ENCODE results near the gene ERBB4.

The ERBB4 gene

DNA sequence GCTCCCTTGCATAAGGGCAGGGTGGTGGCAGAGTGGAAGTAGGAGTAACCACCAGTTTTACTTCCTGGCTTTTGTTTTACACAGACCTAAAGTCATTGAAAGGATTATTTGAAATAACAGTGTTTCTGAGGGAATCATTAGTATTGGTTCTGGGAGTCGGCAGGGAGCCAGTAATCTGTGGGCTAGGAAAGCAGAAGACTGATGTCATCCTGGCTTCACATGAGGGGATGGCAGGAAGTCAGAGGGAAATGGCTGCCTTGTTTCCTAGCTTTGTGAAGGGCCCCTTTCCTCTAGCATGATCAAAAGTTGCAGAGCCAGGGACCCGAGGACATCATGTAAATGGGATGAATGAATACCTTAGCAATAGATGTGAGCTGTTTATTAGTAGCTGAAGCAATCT is 1189.6 kb downstream of the ERBB4 start:
- TF ChIP-seq, protein P1, sequence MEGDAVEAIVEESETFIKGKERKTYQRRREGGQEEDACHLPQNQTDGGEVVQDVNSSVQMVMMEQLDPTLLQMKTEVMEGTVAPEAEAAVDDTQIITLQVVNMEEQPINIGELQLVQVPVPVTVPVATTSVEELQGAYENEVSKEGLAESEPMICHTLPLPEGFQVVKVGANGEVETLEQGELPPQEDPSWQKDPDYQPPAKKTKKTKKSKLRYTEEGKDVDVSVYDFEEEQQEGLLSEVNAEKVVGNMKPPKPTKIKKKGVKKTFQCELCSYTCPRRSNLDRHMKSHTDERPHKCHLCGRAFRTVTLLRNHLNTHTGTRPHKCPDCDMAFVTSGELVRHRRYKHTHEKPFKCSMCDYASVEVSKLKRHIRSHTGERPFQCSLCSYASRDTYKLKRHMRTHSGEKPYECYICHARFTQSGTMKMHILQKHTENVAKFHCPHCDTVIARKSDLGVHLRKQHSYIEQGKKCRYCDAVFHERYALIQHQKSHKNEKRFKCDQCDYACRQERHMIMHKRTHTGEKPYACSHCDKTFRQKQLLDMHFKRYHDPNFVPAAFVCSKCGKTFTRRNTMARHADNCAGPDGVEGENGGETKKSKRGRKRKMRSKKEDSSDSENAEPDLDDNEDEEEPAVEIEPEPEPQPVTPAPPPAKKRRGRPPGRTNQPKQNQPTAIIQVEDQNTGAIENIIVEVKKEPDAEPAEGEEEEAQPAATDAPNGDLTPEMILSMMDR (conservative IDR thresholded peaks at IDR 0.05; ENCODE audit: low read length) = no peak
- no peak overlapping the region for H3K4me3 ChIP-seq (ENCODE audit: low read length)
- no peak for DNase-seq (ENCODE audit: low read depth)

DNA sequence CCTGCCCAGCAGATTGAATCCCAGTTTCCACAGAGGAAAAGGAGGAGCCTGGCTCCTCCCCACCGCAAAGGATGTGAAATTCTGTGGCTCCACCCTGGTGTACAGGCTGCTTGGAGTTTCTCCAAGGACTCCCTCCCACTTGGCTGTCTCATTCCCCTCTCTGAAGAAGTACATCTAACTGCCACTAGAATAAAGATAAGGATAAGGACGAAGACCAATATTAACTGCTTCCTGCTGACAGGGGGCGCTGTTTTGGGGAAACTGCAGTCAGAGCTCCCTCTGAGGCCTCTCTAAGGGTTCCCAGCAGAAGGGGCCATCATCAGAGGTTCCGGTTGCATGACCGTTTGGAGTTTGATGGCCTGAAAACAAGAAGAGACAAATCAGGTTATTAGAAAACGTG is 1191.3 kb downstream of the ERBB4 start:
- TF ChIP-seq, protein P1 (conservative IDR thresholded peaks at IDR 0.05; ENCODE audit: low read length) = no peak
- DNase-seq (ENCODE audit: low read depth) = no peak
- H3K4me3 ChIP-seq (ENCODE audit: low read length) = no peak overlapping the region

DNA sequence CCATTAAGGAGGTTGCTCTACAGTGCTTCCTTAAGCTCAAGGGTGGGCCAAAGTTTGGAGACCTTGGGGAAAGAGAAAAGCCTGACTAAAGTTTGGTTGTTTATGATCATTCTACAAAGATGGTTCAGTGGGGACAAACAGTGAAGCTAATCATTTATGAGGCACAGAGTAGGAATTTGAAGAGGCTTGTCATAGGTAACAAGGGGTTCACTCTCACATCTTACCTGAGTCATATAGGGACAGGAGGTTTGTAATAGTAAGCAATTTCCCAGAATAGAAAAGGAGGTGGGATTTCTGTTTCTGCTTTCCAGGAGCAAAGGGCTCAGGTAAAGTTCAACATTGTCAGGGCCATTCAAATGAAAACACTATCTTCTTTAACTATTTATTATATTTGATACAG is 1194.3 kb downstream of the ERBB4 start:
- H3K4me3 ChIP-seq (ENCODE audit: low read length) = no peak overlapping the region
- no peak for DNase-seq (ENCODE audit: low read depth)
- TF ChIP-seq, protein P1 (conservative IDR thresholded peaks at IDR 0.05; ENCODE audit: low read length) = no peak

GRCh38 chr2:211333377-211333776 is 1205.2 kb downstream of the ERBB4 start:
- TF ChIP-seq, protein P1 (conservative IDR thresholded peaks at IDR 0.05; ENCODE audit: low read length) = no peak
- no peak overlapping the region for H3K4me3 ChIP-seq (ENCODE audit: low read length)
- DNase-seq (ENCODE audit: low read depth) = no peak

DNA sequence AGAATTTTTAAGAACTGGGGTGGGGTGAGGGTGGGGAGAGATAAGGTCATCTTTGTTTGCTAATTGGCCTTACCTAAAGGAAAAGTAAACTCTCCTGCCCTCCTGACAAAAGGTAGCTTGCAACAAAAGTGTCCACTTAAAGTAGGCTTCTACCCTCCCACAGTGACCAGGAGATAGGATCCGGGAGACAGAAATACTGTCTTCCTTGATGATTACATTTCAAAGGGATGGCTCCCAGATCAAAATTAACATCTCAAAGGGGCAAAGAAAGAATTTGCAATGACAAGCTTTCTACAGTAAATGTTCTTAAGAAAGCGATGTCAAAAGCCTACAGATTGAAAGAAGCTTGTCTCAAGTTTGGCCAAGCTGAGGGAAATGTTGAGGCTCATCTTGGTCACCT is 1206.9 kb downstream of the ERBB4 start:
- TF ChIP-seq, protein P1 (conservative IDR thresholded peaks at IDR 0.05; ENCODE audit: low read length) = no peak
- H3K4me3 ChIP-seq (ENCODE audit: low read length) = no peak overlapping the region

GRCh38 chr2:211329882-211330281 is 1208.7 kb downstream of the ERBB4 start:
- DNase-seq (ENCODE audit: low read depth) = no peak
- no peak overlapping the region for H3K4me3 ChIP-seq (ENCODE audit: low read length)
- TF ChIP-seq, protein P1 (conservative IDR thresholded peaks at IDR 0.05; ENCODE audit: low read length) = no peak

More for the DNA sequence above, 1206.9 kb downstream of the ERBB4 start:
- no peak for DNase-seq (ENCODE audit: low read depth)

GRCh38 chr2:211329421-211329820 is 1209.2 kb downstream of the ERBB4 start:
- H3K4me3 ChIP-seq (ENCODE audit: low read length) = no peak overlapping the region
- DNase-seq (ENCODE audit: low read depth) = no peak

More at GRCh38 chr2:211329421-211329820, 1209.2 kb downstream of the ERBB4 start:
- TF ChIP-seq, protein P1 (conservative IDR thresholded peaks at IDR 0.05; ENCODE audit: low read length) = no peak
